Astrocyte (in vitro differentiated cells and primary cell): ENCODE data around the gene IL27RA. TPM values are rescaled to one million over a fixed set of nuclear protein-coding genes. Genes with fewer than 3 reads are reported as not detected.
A peak's percentile ranks its signal among the peaks of the same experiment; 100 is the strongest.

Experiments
- DNase-seq: peaks from one replicate; pipeline ENCODE4 v3.0.0-alpha.2; 2010; ENCODE audit warnings: low read depth
- FAIRE-seq: peaks from 2 replicates; lab custom pipeline; 2011; peaks lifted over from hg19 to GRCh38; lab: Jason Lieb, UNC
- H2AFZ ChIP-seq: 2 replicates; pipeline ENCODE4 v1.6.0; 2012; ENCODE audit warnings: low read depth, low read length, inconsistent platforms
- H3K27ac ChIP-seq: 2 replicates; pipeline ENCODE4 v1.5.1; 2011; ENCODE audit warnings: low read depth, low read length, inconsistent platforms
- H3K27me3 ChIP-seq: 2 replicates; pipeline ENCODE4 v1.6.0; 2011; ENCODE audit warnings: low read length, inconsistent platforms; ENCODE audit not compliant: insufficient read depth
- H3K36me3 ChIP-seq: 2 replicates; pipeline ENCODE4 v1.5.1; 2011; ENCODE audit warnings: low read length, inconsistent platforms; ENCODE audit not compliant: insufficient read depth
- H3K4me1 ChIP-seq: 2 replicates; pipeline ENCODE4 v1.5.1; 2011; ENCODE audit warnings: low read length, inconsistent platforms; ENCODE audit not compliant: insufficient read depth
- H3K4me2 ChIP-seq: 2 replicates; pipeline ENCODE4 v1.6.0; 2012; ENCODE audit warnings: low read length, inconsistent platforms
- H3K4me3 ChIP-seq: 2 replicates; pipeline ENCODE4 v1.5.1; 2011; ENCODE audit warnings: low read depth, mild to moderate bottlenecking, low read length, inconsistent platforms; ENCODE audit not compliant: insufficient read depth
- H3K79me2 ChIP-seq: 2 replicates; pipeline ENCODE4 v1.6.0; 2012; ENCODE audit warnings: mild to moderate bottlenecking, low read length, inconsistent platforms; ENCODE audit not compliant: insufficient read depth
- H3K9ac ChIP-seq: 2 replicates; pipeline ENCODE4 v1.6.0; 2012; ENCODE audit warnings: mild to moderate bottlenecking, low read length, inconsistent platforms
- H3K9me3 ChIP-seq: 2 replicates; pipeline ENCODE4 v1.5.1; 2012; ENCODE audit warnings: low read depth, mild to moderate bottlenecking, low read length, inconsistent platforms; ENCODE audit not compliant: insufficient read depth
- H4K20me1 ChIP-seq: 2 replicates; pipeline ENCODE4 v1.6.0; 2012; ENCODE audit warnings: low read length, inconsistent platforms; ENCODE audit not compliant: insufficient read depth
- H3K27ac Mint-ChIP-seq: one replicate; pipeline ENCODE4 v1.8.0; 2021; ENCODE audit warnings: mild to moderate bottlenecking, mixed read lengths; ENCODE audit not compliant: unreplicated experiment
- H3K27me3 Mint-ChIP-seq: one replicate; pipeline ENCODE4 v1.8.0; 2021; ENCODE audit warnings: low read depth, mixed read lengths; ENCODE audit not compliant: unreplicated experiment
- H3K36me3 Mint-ChIP-seq: one replicate; pipeline ENCODE4 v1.8.0; 2021; ENCODE audit warnings: low read depth, mixed read lengths; ENCODE audit not compliant: unreplicated experiment
- H3K4me1 Mint-ChIP-seq: one replicate; pipeline ENCODE4 v1.8.0; 2021; ENCODE audit warnings: low read depth, mixed read lengths; ENCODE audit not compliant: unreplicated experiment
- H3K4me3 Mint-ChIP-seq: one replicate; pipeline ENCODE4 v1.8.0; 2021; ENCODE audit warnings: mild to moderate bottlenecking, moderate library complexity, mixed read lengths; ENCODE audit not compliant: unreplicated experiment
- H3K9me3 Mint-ChIP-seq: one replicate; pipeline ENCODE4 v1.8.0; 2021; ENCODE audit warnings: mild to moderate bottlenecking, mixed read lengths; ENCODE audit not compliant: unreplicated experiment
- CTCF ChIP-seq: IDR thresholded peaks from 2 replicates; pipeline ENCODE4 v1.5.1; 2011; ENCODE audit warnings: low read depth, mild to moderate bottlenecking, inconsistent platforms, low read length, moderate library complexity; ENCODE audit not compliant: insufficient read depth
- EZH2 ChIP-seq: IDR thresholded peaks from 2 replicates; pipeline ENCODE4 v1.6.1; 2012; ENCODE audit warnings: mild to moderate bottlenecking, low read length, inconsistent platforms; ENCODE audit not compliant: insufficient read depth
- total RNA-seq: library from RNA; stranded (reverse); gene quantifications from 2 replicates; pipeline ENCODE4 v1.2.1, GENCODE V29; 2021

Gene IL27RA
- total RNA-seq, 1 donor from 2014 or later = 5.7 TPM

- TF ChIP-seq CTCF (no peak), EZH2 (no peak)
- FAIRE-seq (no peak), DNase-seq (peak; percentile 31)
- Mint-ChIP-seq H3K27ac (peak overlapping the region; percentile 75), H3K4me3 (peak overlapping the region; percentile 93), H3K27me3 (no peaks in the 10 kb centered on the region), H3K4me1 (no peaks in the 10 kb centered on the region), H3K9me3 (no peaks in the 10 kb centered on the region), H3K36me3 (peaks cover 8% of the 10 kb centered on the region)
- H3K4me2 ChIP-seq = peak overlapping the region; percentile 96
- no peaks in the 10 kb centered on the region for H3K9me3 ChIP-seq
- H3K27me3 ChIP-seq = no peaks in the 10 kb centered on the region
- H3K9ac ChIP-seq = peak overlapping the region; percentile 84
- H3K79me2 ChIP-seq = no peaks in the 10 kb centered on the region
- H3K27ac ChIP-seq = peak overlapping the region; percentile 44
- H3K4me1 ChIP-seq = peaks cover 6% of the 10 kb centered on the region
- no peaks in the 10 kb centered on the region for H3K36me3 ChIP-seq
- peak overlapping the region; percentile 76 for H3K4me3 ChIP-seq
- H4K20me1 ChIP-seq = no peaks in the 10 kb centered on the region
- peak overlapping the region; percentile 83 for H2AFZ ChIP-seq
These were observed 50.5 kb downstream of the IL27RA start for GRCh38 chr19:14081797-14082674.

- Histone ChIP-seq H3K4me1 (peaks cover 6% of the 10 kb centered on the region), H3K4me2 (peak overlapping the region; percentile 96), H2AFZ (no peak overlapping the region), H3K36me3 (no peaks in the 10 kb centered on the region), H3K27me3 (no peaks in the 10 kb centered on the region), H4K20me1 (no peaks in the 10 kb centered on the region), H3K27ac (no peak overlapping the region), H3K79me2 (no peaks in the 10 kb centered on the region), H3K4me3 (no peak overlapping the region), H3K9me3 (no peaks in the 10 kb centered on the region), H3K9ac (no peak overlapping the region)
- DNase-seq (no peak), FAIRE-seq (no peak)
- H3K9me3 Mint-ChIP-seq = no peaks in the 10 kb centered on the region
- H3K4me1 Mint-ChIP-seq = no peaks in the 10 kb centered on the region
- H3K27ac Mint-ChIP-seq = no peak overlapping the region
- H3K27me3 Mint-ChIP-seq = no peaks in the 10 kb centered on the region
- TF ChIP-seq EZH2 (no peak), CTCF (no peak)
- H3K36me3 Mint-ChIP-seq = peaks cover 4% of the 10 kb centered on the region
- H3K4me3 Mint-ChIP-seq = peak overlapping the region; percentile 93
These were observed 51.1 kb downstream of the IL27RA start for GRCh38 chr19:14082675-14082960.
